ENCODE measurements around the gene COQ4.

COQ4 gene

GRCh38 chr9:128304971-128305288, 17.7 kb upstream of the COQ4 start:
- no peak overlapping the region for H2AFZ ChIP-seq (ENCODE audit: low read length)
- no peak overlapping the region for H3K4me2 ChIP-seq (ENCODE audit: low read depth, low read length, poor library complexity, severe bottlenecking)
- H3K27me3 ChIP-seq (ENCODE audit: insufficient read depth, low read length, poor library complexity, severe bottlenecking) = no peaks in the 10 kb centered on the region
- H3K4me1 ChIP-seq (ENCODE audit: insufficient read depth, low read length, poor library complexity, severe bottlenecking) = no peaks in the 10 kb centered on the region
- H3K9me3 ChIP-seq (ENCODE audit: insufficient read depth, low read depth, low read length) = no peaks in the 10 kb centered on the region
- H4K20me1 ChIP-seq (ENCODE audit: insufficient read depth, low read length, poor library complexity, severe bottlenecking) = no peaks in the 10 kb centered on the region
- TF ChIP-seq CTCF (conservative IDR thresholded peaks at IDR 0.05; ENCODE audit: low read length) (no peak), EZH2phosphoT487 (IDR thresholded peaks at IDR 0.05; ENCODE audit: borderline replicate concordance) (no peak)
- no peaks in the 10 kb centered on the region for H3K9me2 ChIP-seq (replicated peaks; ENCODE audit: low read depth, low read length)
- peaks cover 11% of the 10 kb centered on the region; the same call in 1 of the 2 replicates for H3K36me3 ChIP-seq (ENCODE audit: insufficient read depth, low read length)
- no peaks in the 10 kb centered on the region for H3F3A ChIP-seq (ENCODE audit: low read depth)
- H3K4me3 ChIP-seq (ENCODE audit: low read length, poor library complexity, severe bottlenecking) = no peak overlapping the region
- H3K9ac ChIP-seq (ENCODE audit: low read depth, low read length, poor library complexity, severe bottlenecking) = no peak overlapping the region
- no peaks in the 10 kb centered on the region for H3K79me2 ChIP-seq (ENCODE audit: insufficient read depth, low read length)

GRCh38 chr9:128309551-128309950, 13.1 kb upstream of the COQ4 start:
- no peaks in the 10 kb centered on the region for H3K79me2 ChIP-seq (ENCODE audit: insufficient read depth, low read length)

GRCh38 chr9:128310461-128310860, 12.2 kb upstream of the COQ4 start:
- H3K9me2 ChIP-seq (replicated peaks; ENCODE audit: low read depth, low read length) = no peaks in the 10 kb centered on the region
- no peaks in the 10 kb centered on the region for H3K27me3 ChIP-seq (ENCODE audit: insufficient read depth, low read length, poor library complexity, severe bottlenecking)
- TF ChIP-seq CTCF (conservative IDR thresholded peaks at IDR 0.05; ENCODE audit: low read length) = no peak
- TF ChIP-seq EZH2phosphoT487 (IDR thresholded peaks at IDR 0.05; ENCODE audit: borderline replicate concordance) = no peak
- no peak overlapping the region for H3K4me2 ChIP-seq (ENCODE audit: low read depth, low read length, poor library complexity, severe bottlenecking)
- no peaks in the 10 kb centered on the region for H3K4me1 ChIP-seq (ENCODE audit: insufficient read depth, low read length, poor library complexity, severe bottlenecking)
- no peaks in the 10 kb centered on the region for H3F3A ChIP-seq (ENCODE audit: low read depth)
- no peaks in the 10 kb centered on the region for H4K20me1 ChIP-seq (ENCODE audit: insufficient read depth, low read length, poor library complexity, severe bottlenecking)
- H3K36me3 ChIP-seq (ENCODE audit: insufficient read depth, low read length) = peaks cover 29% of the 10 kb centered on the region; the same call in 1 of the 2 replicates
- no peak overlapping the region for H2AFZ ChIP-seq (ENCODE audit: low read length)
- no peaks in the 10 kb centered on the region for H3K9me3 ChIP-seq (ENCODE audit: insufficient read depth, low read depth, low read length)
- H3K4me3 ChIP-seq (ENCODE audit: low read length, poor library complexity, severe bottlenecking) = no peak overlapping the region
- no peak overlapping the region for H3K9ac ChIP-seq (ENCODE audit: low read depth, low read length, poor library complexity, severe bottlenecking)
- H3K79me2 ChIP-seq (ENCODE audit: insufficient read depth, low read length) = no peaks in the 10 kb centered on the region

More at GRCh38 chr9:128309551-128309950, 13.1 kb upstream of the COQ4 start:
- Histone ChIP-seq H4K20me1 (ENCODE audit: insufficient read depth, low read length, poor library complexity, severe bottlenecking) (no peaks in the 10 kb centered on the region), H3K9me2 (replicated peaks; ENCODE audit: low read depth, low read length) (no peaks in the 10 kb centered on the region), H3K4me2 (ENCODE audit: low read depth, low read length, poor library complexity, severe bottlenecking) (no peak overlapping the region), H3K4me1 (ENCODE audit: insufficient read depth, low read length, poor library complexity, severe bottlenecking) (no peaks in the 10 kb centered on the region), H3K9me3 (ENCODE audit: insufficient read depth, low read depth, low read length) (no peaks in the 10 kb centered on the region), H3F3A (ENCODE audit: low read depth) (no peaks in the 10 kb centered on the region), H2AFZ (ENCODE audit: low read length) (no peak overlapping the region), H3K27me3 (ENCODE audit: insufficient read depth, low read length, poor library complexity, severe bottlenecking) (no peaks in the 10 kb centered on the region), H3K36me3 (ENCODE audit: insufficient read depth, low read length) (peaks cover 24% of the 10 kb centered on the region; the same call in 1 of the 2 replicates), H3K4me3 (ENCODE audit: low read length, poor library complexity, severe bottlenecking) (no peak overlapping the region), H3K9ac (ENCODE audit: low read depth, low read length, poor library complexity, severe bottlenecking) (no peak overlapping the region)
- TF ChIP-seq EZH2phosphoT487 (IDR thresholded peaks at IDR 0.05; ENCODE audit: borderline replicate concordance) (no peak), CTCF (conservative IDR thresholded peaks at IDR 0.05; ENCODE audit: low read length) (no peak)

All from Loucy (cell line).